Ascending aorta (tissue), 2 donors: ENCODE data around the gene OLFM2. TPM values are rescaled to one million over a fixed set of nuclear protein-coding genes. Genes with fewer than 3 reads are reported as not detected.
A peak's percentile ranks its signal among the peaks of the same experiment; 100 is the strongest.

Experiments
- DNase-seq, 2 donors: peaks; one replicate each; pipeline ENCODE4 v3.0.0-alpha.2; 2019; ENCODE audit warnings: low spot score in 2 of 2
- H3K27ac ChIP-seq, 2 donors: fragments of 200-600 bp; sonication (generic); one replicate each; pipeline ENCODE4 v1.5.1; 2016 to 2017; ENCODE audit warnings: mild to moderate bottlenecking in 1 of 2
- H3K27me3 ChIP-seq: fragments of 200-600 bp; sonication (generic); one replicate; pipeline ENCODE4 v1.5.1; 2017
- H3K36me3 ChIP-seq, 2 donors: fragments of 200-600 bp; sonication (generic); one replicate each; pipeline ENCODE4 v1.5.1; 2016
- H3K4me1 ChIP-seq, 2 donors: fragments of 200-600 bp; sonication (generic); one replicate each; pipeline ENCODE4 v1.5.1; 2016 to 2017; ENCODE audit warnings: mild to moderate bottlenecking in 1 of 2
- H3K4me3 ChIP-seq, 2 donors: fragments of 200-600 bp; sonication (generic); one replicate each; pipeline ENCODE4 v1.5.1; 2016 to 2017; ENCODE audit warnings: mild to moderate bottlenecking in 1 of 2
- H3K9me3 ChIP-seq, 2 donors: fragments of 200-600 bp; sonication (generic); one replicate each; pipeline ENCODE4 v1.5.1; 2016
- intact Hi-C: fragments of 100-400 bp; cut with DNase I; formaldehyde crosslinking; loops from one replicate; pipeline ENCODE4 v1.15.1; 2023
- total RNA-seq: library from RNA; depleted of rRNA; stranded (reverse); fragments of >200 nt; gene quantifications from one replicate; pipeline ENCODE4 v1.1.0, GENCODE V29; 2016
- TF ChIP-seq, protein P1 (sequence below), 3 experiments: fragments of 200-600 bp in 2 of 3; fragments of 450-650 bp in 1 of 3; sonication (generic) in 2 of 3; IDR thresholded peaks; one replicate each; pipeline ENCODE4 v1.5.1; 2016 to 2019; ENCODE audit warnings: antibody characterized with exemption in 3 of 3, mild to moderate bottlenecking in 1 of 3, moderate library complexity in 1 of 3

The OLFM2 gene
- total RNA-seq, 1 donor from 2014 or later = 0.96 TPM

DNA sequence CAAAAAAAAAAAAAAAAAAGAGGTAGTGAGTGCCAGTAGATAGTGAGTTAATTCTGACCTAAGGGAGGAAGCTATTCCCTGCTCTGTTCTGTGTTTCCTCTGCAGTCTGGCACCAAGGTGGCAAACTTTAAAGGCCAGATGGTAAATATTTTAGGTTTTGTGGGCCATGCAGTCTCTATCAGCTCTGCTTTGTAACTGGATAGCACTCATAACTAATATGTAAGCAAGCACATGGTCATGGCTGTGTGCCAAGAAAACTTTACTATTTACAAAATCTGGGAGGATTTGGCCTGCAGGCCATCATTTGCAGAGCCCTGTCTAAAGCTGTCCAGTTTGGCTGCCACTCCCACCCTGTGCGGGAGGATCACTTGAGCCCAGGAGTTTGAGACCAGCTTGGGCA is 96.9 kb downstream of the OLFM2 start:
- H3K27me3 ChIP-seq = no peaks in the 10 kb centered on the region
- intact Hi-C loops = no loop called here
- no peak for DNase-seq
- H3K27ac ChIP-seq = no peak overlapping the region
- H3K4me3 ChIP-seq = no peak overlapping the region
- peaks cover 57 to 60% of the 10 kb centered on the region in 2 donors for H3K36me3 ChIP-seq
- TF ChIP-seq, protein P1, sequence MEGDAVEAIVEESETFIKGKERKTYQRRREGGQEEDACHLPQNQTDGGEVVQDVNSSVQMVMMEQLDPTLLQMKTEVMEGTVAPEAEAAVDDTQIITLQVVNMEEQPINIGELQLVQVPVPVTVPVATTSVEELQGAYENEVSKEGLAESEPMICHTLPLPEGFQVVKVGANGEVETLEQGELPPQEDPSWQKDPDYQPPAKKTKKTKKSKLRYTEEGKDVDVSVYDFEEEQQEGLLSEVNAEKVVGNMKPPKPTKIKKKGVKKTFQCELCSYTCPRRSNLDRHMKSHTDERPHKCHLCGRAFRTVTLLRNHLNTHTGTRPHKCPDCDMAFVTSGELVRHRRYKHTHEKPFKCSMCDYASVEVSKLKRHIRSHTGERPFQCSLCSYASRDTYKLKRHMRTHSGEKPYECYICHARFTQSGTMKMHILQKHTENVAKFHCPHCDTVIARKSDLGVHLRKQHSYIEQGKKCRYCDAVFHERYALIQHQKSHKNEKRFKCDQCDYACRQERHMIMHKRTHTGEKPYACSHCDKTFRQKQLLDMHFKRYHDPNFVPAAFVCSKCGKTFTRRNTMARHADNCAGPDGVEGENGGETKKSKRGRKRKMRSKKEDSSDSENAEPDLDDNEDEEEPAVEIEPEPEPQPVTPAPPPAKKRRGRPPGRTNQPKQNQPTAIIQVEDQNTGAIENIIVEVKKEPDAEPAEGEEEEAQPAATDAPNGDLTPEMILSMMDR (IDR thresholded peaks at IDR 0.05) = no peak
- H3K4me1 ChIP-seq = peaks cover 8 to 9% of the 10 kb centered on the region in 2 donors
- H3K9me3 ChIP-seq = no peaks in the 10 kb centered on the region

GRCh38 chr19:9838324-9838723 is 98.0 kb downstream of the OLFM2 start:
- no peak overlapping the region for H3K27ac ChIP-seq
- intact Hi-C loops = no loop called here

GRCh38 chr19:9836021-9836420 is 100.3 kb downstream of the OLFM2 start:
- H3K9me3 ChIP-seq = no peaks in the 10 kb centered on the region
- intact Hi-C loops = no loop called here
- no peak overlapping the region for H3K27ac ChIP-seq
- no peaks in the 10 kb centered on the region for H3K27me3 ChIP-seq
- DNase-seq = no peak
- TF ChIP-seq, protein P1 (IDR thresholded peaks at IDR 0.05) = no peak
- H3K4me3 ChIP-seq = peak overlapping the region; percentile 84 to 96
- H3K36me3 ChIP-seq = peaks cover 24 to 27% of the 10 kb centered on the region in 2 donors
- H3K4me1 ChIP-seq = peaks cover 8 to 9% of the 10 kb centered on the region in 2 donors

More at GRCh38 chr19:9838324-9838723, 98.0 kb downstream of the OLFM2 start:
- Histone ChIP-seq H3K9me3 (no peaks in the 10 kb centered on the region), H3K4me1 (peaks cover 8 to 9% of the 10 kb centered on the region in 2 donors), H3K27me3 (no peaks in the 10 kb centered on the region), H3K4me3 (no peak overlapping the region), H3K36me3 (peaks cover 46 to 50% of the 10 kb centered on the region in 2 donors)
- TF ChIP-seq, protein P1 (IDR thresholded peaks at IDR 0.05) = no peak
- DNase-seq = no peak

DNA sequence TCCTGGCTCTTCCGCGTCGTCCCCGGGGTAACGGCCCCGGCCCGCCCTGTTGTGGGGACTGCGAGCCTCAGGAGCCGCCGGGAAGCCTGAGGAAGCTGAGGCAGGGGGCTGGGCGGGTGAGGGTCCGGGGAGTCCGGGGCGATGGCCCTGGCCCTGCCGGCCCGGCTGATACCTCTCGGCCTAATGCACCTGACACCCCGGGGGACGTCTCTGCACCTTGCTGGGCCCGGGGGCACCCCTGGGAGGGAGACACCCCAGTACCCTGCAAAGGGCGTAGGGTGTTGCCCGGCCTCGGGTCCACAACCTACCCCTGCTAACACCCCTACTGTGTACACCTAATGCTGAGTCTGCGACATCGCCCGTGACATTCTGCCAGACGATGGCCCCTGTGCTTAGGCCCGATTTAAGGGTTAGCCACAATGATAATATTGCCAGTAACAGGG is 100.8 kb downstream of the OLFM2 start:
- TF ChIP-seq, protein P1 (IDR thresholded peaks at IDR 0.05) = no peak
- H3K9me3 ChIP-seq = no peaks in the 10 kb centered on the region
- H3K27ac ChIP-seq = peak overlapping the region; percentile 55 to 74
- intact Hi-C loops = loop anchor here (1.0 kb wide), 3 partner anchors 8 to 43 kb away; partner anchors contain the start of genes FBXL12 and UBL5
- peaks cover 20 to 24% of the 10 kb centered on the region in 2 donors for H3K36me3 ChIP-seq
- peaks cover 8 to 9% of the 10 kb centered on the region in 2 donors for H3K4me1 ChIP-seq
- peak overlapping the region; percentile 84 to 96 for H3K4me3 ChIP-seq
- no peak for DNase-seq
- H3K27me3 ChIP-seq = no peaks in the 10 kb centered on the region

- Histone ChIP-seq H3K9me3 (no peaks in the 10 kb centered on the region), H3K27ac (peak within 1 kb of the TSS; percentile 73 to 74), H3K4me1 (peaks cover 8 to 9% of the 10 kb centered on the region in 2 donors), H3K36me3 (peaks cover 17 to 24% of the 10 kb centered on the region in 2 donors), H3K27me3 (no peaks in the 10 kb centered on the region), H3K4me3 (peak within 1 kb of the TSS; percentile 84 to 96)
- intact Hi-C loops = loop anchor here (1.0 kb wide), 3 partner anchors 8 to 43 kb away; partner anchors contain the start of genes FBXL12 and UBL5
- DNase-seq = peak; percentile 97 to 100
- TF ChIP-seq, protein P1 (IDR thresholded peaks at IDR 0.05) = peak; percentile 66 to 77 (median 68)
Observed at GRCh38 chr19:9834726-9835506, 101.4 kb downstream of the OLFM2 start, which contains the start of gene PIN1. PIN1 (plus strand) TSS chr19:9835318; CDS start chr19:9835345, 27 bp downstream.
